ENCODE data around the gene DCTN4. TPM values are rescaled to one million over a fixed set of nuclear protein-coding genes. Genes with fewer than 3 reads are reported as not detected.
A peak's percentile ranks its signal among the peaks of the same experiment; 100 is the strongest.
"Not testable (repeated sequence)": the region's sequence is repeated elsewhere in the genome, so short reads cannot be mapped to it uniquely, and the experiment has no call there.

The DCTN4 gene
- total RNA-seq, 8 experiments from 2014 or later: 59.6 to 90.8 (median 77.3) TPM

- H3K4me1 ChIP-seq (replicated peaks in 1 of 2): no peaks in the 10 kb centered on the region
- in situ Hi-C loops (cut with MboI; ENCODE audit: low pct_unique_long_range_greater_than_20kb in 2 of 9, low sequenced_read_pairs in 9 of 9, unreplicated experiment in 9 of 9): no loop called here
- H3K27ac ChIP-seq: no peak overlapping the region
- H3K4me3 ChIP-seq: no peak overlapping the region
- 61 to 100% (median 100%) methylated on average over 1 to 3 of the region's 3 CpGs for WGBS, 10 experiments
- no peak for ATAC-seq (replicated peaks in 6 of 8)
These were observed 7.5 kb downstream of the DCTN4 start for GRCh38 chr5:150751096-150751891.

- Histone ChIP-seq H3K27ac (no peak overlapping the region), H3K4me1 (replicated peaks in 1 of 2) (no peaks in the 10 kb centered on the region), H3K4me3 (no peak overlapping the region)
- no peak for ATAC-seq (replicated peaks in 6 of 8)
- in situ Hi-C loops (cut with MboI; ENCODE audit: low pct_unique_long_range_greater_than_20kb in 2 of 9, low sequenced_read_pairs in 9 of 9, unreplicated experiment in 9 of 9): no loop called here
- 76 to 100% (median 92%) methylated on average over 1 to 2 of the region's 2 CpGs; no CpG with 5 or more reads in 1 of the 10 experiments for WGBS, 10 experiments
These were observed 8.3 kb downstream of the DCTN4 start for GRCh38 chr5:150750469-150750868.

GRCh38 chr5:150743142-150743488, 15.7 kb downstream of the DCTN4 start:
- H3K4me3 ChIP-seq; ATAC-seq (replicated peaks in 6 of 8); H3K27ac ChIP-seq; H3K4me1 ChIP-seq (replicated peaks in 1 of 2); in situ Hi-C loops (cut with MboI; ENCODE audit: low pct_unique_long_range_greater_than_20kb in 2 of 9, low sequenced_read_pairs in 9 of 9, unreplicated experiment in 9 of 9): not testable (repeated sequence)
- no CpG with 5 or more reads among the region's 9 CpGs for WGBS, 10 experiments

GRCh38 chr5:150742455-150743141, 16.2 kb downstream of the DCTN4 start:
- H3K27ac ChIP-seq; ATAC-seq (replicated peaks in 6 of 8); H3K4me1 ChIP-seq (replicated peaks in 1 of 2); in situ Hi-C loops (cut with MboI; ENCODE audit: low pct_unique_long_range_greater_than_20kb in 2 of 9, low sequenced_read_pairs in 9 of 9, unreplicated experiment in 9 of 9); H3K4me3 ChIP-seq: not testable (repeated sequence)
- 91 to 100% (median 99%) methylated on average over 1 to 9 of the region's 18 CpGs for WGBS, 10 experiments

GRCh38 chr5:150740992-150741391, 17.8 kb downstream of the DCTN4 start:
- no peak for ATAC-seq (replicated peaks in 6 of 8)
- no peak overlapping the region for H3K4me3 ChIP-seq
- H3K27ac ChIP-seq: no peak overlapping the region
- in situ Hi-C loops (cut with MboI; ENCODE audit: low pct_unique_long_range_greater_than_20kb in 2 of 9, low sequenced_read_pairs in 9 of 9, unreplicated experiment in 9 of 9): no loop called here
- no peaks in the 10 kb centered on the region for H3K4me1 ChIP-seq (replicated peaks in 1 of 2)

GRCh38 chr5:150738862-150739261, 20.0 kb downstream of the DCTN4 start:
- no peak overlapping the region for H3K27ac ChIP-seq
- in situ Hi-C loops (cut with MboI; ENCODE audit: low pct_unique_long_range_greater_than_20kb in 2 of 9, low sequenced_read_pairs in 9 of 9, unreplicated experiment in 9 of 9): no loop called here
- no peak overlapping the region for H3K4me3 ChIP-seq
- ATAC-seq (replicated peaks in 6 of 8): no peak
- H3K4me1 ChIP-seq (replicated peaks in 1 of 2): no peaks in the 10 kb centered on the region
- WGBS, 10 experiments: 90 to 100% (median 95%) methylated on average over 1 to 7 of the region's 7 CpGs; no CpG with 5 or more reads in 2 of the 10 experiments

GRCh38 chr5:150734579-150735384, 24.0 kb downstream of the DCTN4 start:
- no peak overlapping the region for H3K27ac ChIP-seq
- ATAC-seq (replicated peaks in 6 of 8): no peak
- 92 to 100% (median 96%) methylated on average over 1 to 7 of the region's 7 CpGs; no CpG with 5 or more reads in 2 of the 10 experiments for WGBS, 10 experiments
- in situ Hi-C loops (cut with MboI; ENCODE audit: low pct_unique_long_range_greater_than_20kb in 2 of 9, low sequenced_read_pairs in 9 of 9, unreplicated experiment in 9 of 9): no loop called here
- no peak overlapping the region for H3K4me3 ChIP-seq
- H3K4me1 ChIP-seq (replicated peaks in 1 of 2): no peaks in the 10 kb centered on the region

GRCh38 chr5:150731669-150732242, 27.1 kb downstream of the DCTN4 start:
- H3K27ac ChIP-seq: no peak overlapping the region
- no peaks in the 10 kb centered on the region for H3K4me1 ChIP-seq (replicated peaks in 1 of 2)
- in situ Hi-C loops (cut with MboI; ENCODE audit: low pct_unique_long_range_greater_than_20kb in 2 of 9, low sequenced_read_pairs in 9 of 9, unreplicated experiment in 9 of 9): no loop called here
- peak in 3 of 8 experiments; percentile 63 to 94 (median 70) for ATAC-seq (replicated peaks in 6 of 8)
- 24 to 100% (median 90%) methylated on average over 1 to 6 of the region's 6 CpGs for WGBS, 10 experiments
- no peak overlapping the region for H3K4me3 ChIP-seq

GRCh38 chr5:150729859-150730258, 29.0 kb downstream of the DCTN4 start:
- Histone ChIP-seq H3K27ac (no peak overlapping the region), H3K4me3 (no peak overlapping the region), H3K4me1 (replicated peaks in 1 of 2) (no peaks in the 10 kb centered on the region)
- 71 to 100% (median 91%) methylated on average over 2 to 4 of the region's 4 CpGs; no CpG with 5 or more reads in 1 of the 10 experiments for WGBS, 10 experiments
- peak in 3 of 8 experiments; percentile 62 to 94 (median 75) for ATAC-seq (replicated peaks in 6 of 8)
- in situ Hi-C loops (cut with MboI; ENCODE audit: low pct_unique_long_range_greater_than_20kb in 2 of 9, low sequenced_read_pairs in 9 of 9, unreplicated experiment in 9 of 9): no loop called here

- WGBS, 10 experiments: 0 to 100% (median 85%) methylated on average over 1 to 2 of the region's 2 CpGs
- in situ Hi-C loops (cut with MboI; ENCODE audit: low pct_unique_long_range_greater_than_20kb in 2 of 9, low sequenced_read_pairs in 9 of 9, unreplicated experiment in 9 of 9): loop anchor here in 1 of 9 experiments (25.0 kb wide), 1 partner anchor 162 kb away; no protein-coding TSS in a partner anchor
These were observed 35.0 kb downstream of the DCTN4 start for GRCh38 chr5:150723845-150724244.

GRCh38 chr5:150710165-150710564, 48.7 kb downstream of the DCTN4 start:
- ATAC-seq (replicated peaks in 6 of 8): no peak
- in situ Hi-C loops (cut with MboI; ENCODE audit: low pct_unique_long_range_greater_than_20kb in 2 of 9, low sequenced_read_pairs in 9 of 9, unreplicated experiment in 9 of 9): loop anchor here in 1 of 9 experiments (25.0 kb wide), 1 partner anchor 148 kb away; no protein-coding TSS in a partner anchor
- Histone ChIP-seq H3K4me1 (replicated peaks in 1 of 2) (no peaks in the 10 kb centered on the region), H3K27ac (no peak overlapping the region), H3K4me3 (no peak overlapping the region)
- 50 to 93% (median 61%) methylated on average over 1 to 2 of the region's 2 CpGs; no CpG with 5 or more reads in 2 of the 10 experiments for WGBS, 10 experiments

More at GRCh38 chr5:150723845-150724244, 35.0 kb downstream of the DCTN4 start:
- H3K4me1 ChIP-seq (replicated peaks in 1 of 2): no peaks in the 10 kb centered on the region
- no peak for ATAC-seq (replicated peaks in 6 of 8)
- H3K4me3 ChIP-seq: no peak overlapping the region
- no peak overlapping the region for H3K27ac ChIP-seq

- no peak overlapping the region for H3K4me3 ChIP-seq
- in situ Hi-C loops (cut with MboI; ENCODE audit: low pct_unique_long_range_greater_than_20kb in 2 of 9, low sequenced_read_pairs in 9 of 9, unreplicated experiment in 9 of 9): loop anchor here in 1 of 9 experiments (25.0 kb wide), 1 partner anchor 145 kb away; no protein-coding TSS in a partner anchor
- ATAC-seq (replicated peaks in 6 of 8): no peak
- 19 to 80% (median 61%) methylated on average over 1 to 4 of the region's 4 CpGs for WGBS, 10 experiments
- no peak overlapping the region for H3K27ac ChIP-seq
- H3K4me1 ChIP-seq (replicated peaks in 1 of 2): peaks cover 0 to 1% of the 10 kb centered on the region in 2 donors
These were observed 51.9 kb downstream of the DCTN4 start for GRCh38 chr5:150706776-150707390.

All from motor neuron (in vitro differentiated cells).